OCI-LY3 (cell line): ENCODE measurements around the gene MUCL3.

Source experiments
- H2AFZ ChIP-seq: fragments of 200-600, 300-600 bp; shearing (Covaris generic); 2 replicates; pipeline ENCODE4 v1.6.0; 2014; ENCODE audit warnings: antibody characterized with exemption, low read depth, low read length
- H3K27ac ChIP-seq: fragments of 200-600, 300-600 bp; sonication (generic); 2 replicates; pipeline ENCODE4 v1.5.1; 2014; ENCODE audit warnings: mild to moderate bottlenecking, low read length, moderate library complexity, mixed read lengths
- H3K27me3 ChIP-seq: fragments of 200-600, 300-600 bp; sonication (generic); 2 replicates; pipeline ENCODE4 v1.6.1; 2014; ENCODE audit warnings: low read depth, low read length, mixed read lengths
- H3K36me3 ChIP-seq: fragments of 200-600, 300-600 bp; sonication (generic); replicated peaks from 2 replicates; pipeline ENCODE3; 2014; ENCODE audit warnings: low read depth, low read length, mixed read lengths
- H3K4me1 ChIP-seq: fragments of 300-600, 200-600 bp; sonication (generic); 2 replicates; pipeline ENCODE4 v1.6.1; 2014; ENCODE audit warnings: low read length, mixed read lengths
- H3K4me2 ChIP-seq: fragments of 200-600, 300-600 bp; sonication (generic); 2 replicates; pipeline ENCODE4 v1.6.1; 2014; ENCODE audit warnings: low read length, mixed read lengths
- H3K4me3 ChIP-seq: fragments of 300-600, 200-600 bp; sonication (generic); 2 replicates; pipeline ENCODE4 v1.5.1; 2014; ENCODE audit warnings: antibody characterized with exemption, mild to moderate bottlenecking, low read length, moderate library complexity
- H3K79me2 ChIP-seq: fragments of 300-600, 200-600 bp; shearing (Covaris generic); 2 replicates; pipeline ENCODE4 v1.6.1; 2014; ENCODE audit warnings: mild to moderate bottlenecking, low read length, mixed read lengths
- H3K9ac ChIP-seq: fragments of 300-600, 200-600 bp; shearing (Covaris generic); 2 replicates; pipeline ENCODE4 v1.6.0; 2014; ENCODE audit warnings: mild to moderate bottlenecking, low read length, moderate library complexity
- H3K9me3 ChIP-seq: fragments of 200-600, 300-600 bp; shearing (Covaris generic); 2 replicates; pipeline ENCODE4 v1.6.1; 2014; ENCODE audit warnings: low read length, mixed read lengths; ENCODE audit not compliant: insufficient read depth
- H4K20me1 ChIP-seq: fragments of 200-600, 300-600 bp; sonication (generic); 2 replicates; pipeline ENCODE4 v1.6.1; 2016; ENCODE audit warnings: low read length, mixed read lengths; ENCODE audit not compliant: insufficient read depth
- CTCF ChIP-seq: fragments of 200-600, 300-600 bp; sonication (generic); IDR thresholded peaks from 2 replicates; pipeline ENCODE4 v1.5.1; 2014; ENCODE audit warnings: antibody characterized with exemption, low read length, low read depth
- EZH2phosphoT487 ChIP-seq: fragments of 200-600 bp; shearing (Covaris generic); IDR thresholded peaks from 2 replicates; pipeline ENCODE4 v1.6.1; 2018; ENCODE audit warnings: antibody characterized with exemption, mixed run types, low read depth

MUCL3 gene

GRCh38 chr6:30895343-30895742 is 45.4 kb upstream of the MUCL3 start:
- H4K20me1 ChIP-seq, result no peaks in the 10 kb centered on the region
- no peak overlapping the region for H2AFZ ChIP-seq
- no peak overlapping the region for H3K27ac ChIP-seq
- H3K9ac ChIP-seq, result no peak overlapping the region
- H3K79me2 ChIP-seq, result no peaks in the 10 kb centered on the region
- H3K27me3 ChIP-seq, result no peaks in the 10 kb centered on the region
- no peaks in the 10 kb centered on the region for H3K36me3 ChIP-seq
- TF ChIP-seq CTCF (no peak), EZH2phosphoT487 (no peak)
- no peak overlapping the region for H3K4me2 ChIP-seq
- no peaks in the 10 kb centered on the region for H3K4me1 ChIP-seq
- H3K4me3 ChIP-seq, result no peak overlapping the region
- H3K9me3 ChIP-seq, result no peaks in the 10 kb centered on the region

DNA sequence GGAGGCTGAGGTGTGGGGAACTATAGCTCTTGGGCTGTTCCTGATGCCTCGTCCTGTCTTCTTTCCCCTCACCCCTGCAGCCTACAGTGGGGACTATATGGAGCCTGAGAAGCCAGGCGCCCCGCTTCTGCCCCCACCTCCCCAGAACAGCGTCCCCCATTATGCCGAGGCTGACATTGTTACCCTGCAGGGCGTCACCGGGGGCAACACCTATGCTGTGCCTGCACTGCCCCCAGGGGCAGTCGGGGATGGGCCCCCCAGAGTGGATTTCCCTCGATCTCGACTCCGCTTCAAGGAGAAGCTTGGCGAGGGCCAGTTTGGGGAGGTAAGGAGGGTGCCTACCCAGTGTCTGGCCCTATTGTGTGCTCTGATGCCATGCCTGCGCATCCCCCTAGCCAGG is 44.2 kb upstream of the MUCL3 start:
- no peak overlapping the region for H3K9ac ChIP-seq
- no peaks in the 10 kb centered on the region for H3K36me3 ChIP-seq
- TF ChIP-seq CTCF, result no peak
- no peak for TF ChIP-seq EZH2phosphoT487
- H2AFZ ChIP-seq, result no peak overlapping the region
- no peak overlapping the region for H3K27ac ChIP-seq
- peaks cover 6% of the 10 kb centered on the region for H3K4me1 ChIP-seq
- no peaks in the 10 kb centered on the region for H3K79me2 ChIP-seq
- no peaks in the 10 kb centered on the region for H3K9me3 ChIP-seq
- H3K4me3 ChIP-seq, result no peak overlapping the region
- H3K4me2 ChIP-seq, result no peak overlapping the region
- no peaks in the 10 kb centered on the region for H4K20me1 ChIP-seq
- no peaks in the 10 kb centered on the region for H3K27me3 ChIP-seq

- H2AFZ ChIP-seq, result no peak overlapping the region
- H3K9ac ChIP-seq, result no peak overlapping the region
- H3K36me3 ChIP-seq, result no peaks in the 10 kb centered on the region
- peaks cover 10% of the 10 kb centered on the region for H3K4me1 ChIP-seq
- TF ChIP-seq CTCF (no peak), EZH2phosphoT487 (no peak)
- H3K79me2 ChIP-seq, result no peaks in the 10 kb centered on the region
- no peaks in the 10 kb centered on the region for H3K27me3 ChIP-seq
- no peak overlapping the region for H3K27ac ChIP-seq
- H4K20me1 ChIP-seq, result no peaks in the 10 kb centered on the region
- H3K4me3 ChIP-seq, result no peak overlapping the region
- H3K4me2 ChIP-seq, result no peak overlapping the region
- H3K9me3 ChIP-seq, result no peaks in the 10 kb centered on the region
Measured at GRCh38 chr6:30897882-30898281, 42.9 kb upstream of the MUCL3 start.

DNA sequence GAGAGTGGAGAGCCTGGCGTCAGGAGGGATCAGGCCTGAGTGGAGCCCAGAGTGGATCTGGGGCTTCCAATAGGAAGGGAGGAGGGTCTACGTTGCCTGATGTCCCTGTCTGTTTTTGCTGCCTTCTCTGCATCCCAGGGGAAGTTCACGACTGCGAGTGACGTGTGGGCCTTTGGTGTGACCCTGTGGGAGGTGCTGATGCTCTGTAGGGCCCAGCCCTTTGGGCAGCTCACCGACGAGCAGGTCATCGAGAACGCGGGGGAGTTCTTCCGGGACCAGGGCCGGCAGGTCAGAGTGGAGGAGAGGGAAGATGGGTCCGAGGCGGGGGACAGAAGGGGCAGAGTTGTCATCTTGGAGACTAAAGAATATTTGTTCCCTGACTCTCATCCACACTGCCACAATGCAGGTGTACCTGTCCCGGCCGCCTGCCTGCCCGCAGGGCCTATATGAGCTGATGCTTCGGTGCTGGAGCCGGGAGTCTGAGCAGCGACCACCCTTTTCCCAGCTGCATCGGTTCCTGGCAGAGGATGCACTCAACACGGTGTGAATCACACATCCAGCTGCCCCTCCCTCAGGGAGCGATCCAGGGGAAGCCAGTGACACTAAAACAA is 41.9 kb upstream of the MUCL3 start:
- no peak overlapping the region for H3K4me2 ChIP-seq
- no peaks in the 10 kb centered on the region for H3K79me2 ChIP-seq
- peaks cover 13% of the 10 kb centered on the region for H3K4me1 ChIP-seq
- H4K20me1 ChIP-seq, result no peaks in the 10 kb centered on the region
- H3K27ac ChIP-seq, result no peak overlapping the region
- H3K36me3 ChIP-seq, result no peaks in the 10 kb centered on the region
- no peaks in the 10 kb centered on the region for H3K27me3 ChIP-seq
- H2AFZ ChIP-seq, result no peak overlapping the region
- no peak for TF ChIP-seq EZH2phosphoT487
- TF ChIP-seq CTCF, result no peak
- no peaks in the 10 kb centered on the region for H3K9me3 ChIP-seq
- H3K9ac ChIP-seq, result no peak overlapping the region
- no peak overlapping the region for H3K4me3 ChIP-seq
